ENCODE results near the gene UBE3D. TPM values are rescaled to one million over a fixed set of nuclear protein-coding genes. Genes with fewer than 3 reads are reported as not detected.

UBE3D gene
- total and polyA plus RNA-seq, 2 of the 4 experiments (the other 2 are of a cell fraction) = 3.2 to 6.3 TPM

DNA sequence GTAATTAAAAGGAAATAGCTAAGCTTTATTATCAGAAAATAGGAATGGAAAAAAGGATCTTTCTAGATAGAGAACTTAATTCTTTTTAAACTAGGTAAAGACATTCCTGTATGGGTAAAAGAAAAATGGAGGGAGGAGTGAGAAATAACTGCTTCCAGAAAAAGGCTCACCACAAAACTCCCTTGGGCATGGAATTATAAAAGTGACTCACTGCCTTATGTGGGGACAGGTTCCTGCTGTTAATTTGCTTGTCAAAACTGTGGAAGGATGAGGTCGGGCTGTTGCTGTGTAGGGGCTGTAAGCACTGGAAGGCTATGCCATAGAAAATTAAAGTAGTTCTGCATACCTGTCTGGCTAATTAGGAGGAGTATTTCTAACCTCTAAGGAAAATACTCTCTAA lies 158.7 kb downstream of the UBE3D start:
- no peak overlapping the region for H3K18ac ChIP-seq (ENCODE audit: low read depth, low read length)
- no peak overlapping the region for H2AK9ac ChIP-seq (replicated peaks; ENCODE audit: low read depth, low read length, poor library complexity)
- ChIA-PET CTCF (no interaction called here), POLR2A (ENCODE audit: unreplicated experiment) (no interaction called here)
- H2AK5ac ChIP-seq (ENCODE audit: low read depth, low read length) = no peak overlapping the region
- H3K4me1 ChIP-seq (ENCODE audit: control insufficient read depth, insufficient read depth, low read length) = 0 out of 2 replicates have a peak, but pooled peaks cover 2% of the 10 kb centered on the region
- no peak overlapping the region for H4K8ac ChIP-seq (ENCODE audit: low read depth in 2 of 2, low read length in 2 of 2)
- H2AFZ ChIP-seq (replicated peaks; ENCODE audit: low read length, poor library complexity) = no peak overlapping the region
- peak; percentile 72 for ATAC-seq (ENCODE audit: low read depth)
- H3K56ac ChIP-seq (ENCODE audit: extremely low read depth, insufficient read depth, low read length) = no peak overlapping the region
- no peak overlapping the region for H2BK15ac ChIP-seq (ENCODE audit: low read depth, low read length)
- H3K9ac ChIP-seq (ENCODE audit: low read depth, low read length) = no peak overlapping the region
- H3K27me3 ChIP-seq (ENCODE audit: control insufficient read depth, insufficient read depth, low read length) = no peaks in the 10 kb centered on the region
- no peak overlapping the region for H4K5ac ChIP-seq (ENCODE audit: low read depth, low read length)
- no peak overlapping the region for H2BK120ac ChIP-seq (ENCODE audit: low read depth, low read length)
- no TSS peak for BruUV-seq (replicated peaks)
- H3K23ac ChIP-seq (ENCODE audit: low read depth, low read length) = no peak overlapping the region
- H4K20me1 ChIP-seq (ENCODE audit: insufficient read depth, low read length) = no peaks in the 10 kb centered on the region
- no CpG with 5 or more reads among the region's 1 CpG for WGBS, 2 experiments (ENCODE audit: extremely low coverage in 2 of 2, insufficient read length in 1 of 2)
- no peaks in the 10 kb centered on the region for H3K79me1 ChIP-seq (ENCODE audit: low read depth in 1 of 2, low read length in 2 of 2)
- no peaks in the 10 kb centered on the region for H3K36me3 ChIP-seq (ENCODE audit: control insufficient read depth, insufficient read depth, low read length)
- no peak overlapping the region for H3K27ac ChIP-seq (ENCODE audit: insufficient read depth, low read length)
- H2BK20ac ChIP-seq (ENCODE audit: low read depth, low read length) = no peak overlapping the region
- no peaks in the 10 kb centered on the region for H3K9me1 ChIP-seq (ENCODE audit: insufficient read depth, low read length)
- intact Hi-C loops (cut with micrococcal nuclease) = loop anchor here (2.0 to 10.0 kb wide), 2 partner anchors 46 to 148 kb away; no protein-coding TSS in a partner anchor
- H3K14ac ChIP-seq (replicated peaks; ENCODE audit: low read depth, low read length) = no peak overlapping the region
- in situ Hi-C loops (cut with MboI; ENCODE audit: low sequenced_read_pairs) = no loop called here
- H3K4ac ChIP-seq (ENCODE audit: low read depth, low read length) = no peak overlapping the region
- no peaks in the 10 kb centered on the region for H3K9me3 ChIP-seq (ENCODE audit: control insufficient read depth, insufficient read depth, low read length)
- no peak overlapping the region for H4K91ac ChIP-seq (ENCODE audit: insufficient read depth, low read depth, low read length)
- 0 out of 2 replicates have a peak overlapping the region, but pooled peaks have one; percentile 46 for H3K4me2 ChIP-seq (ENCODE audit: low read depth, low read length)
- TF ChIP-seq MAZ (IDR thresholded peaks at IDR 0.05; ENCODE audit: borderline replicate concordance, low read depth, low read length) = no peak
- H2BK5ac ChIP-seq (ENCODE audit: low read depth, low read length, poor library complexity, severe bottlenecking) = no peak overlapping the region
- H3K4me3 ChIP-seq (ENCODE audit: insufficient read depth, low read depth, low read length) = no peak overlapping the region
- peak; percentile 61 for DNase-seq
- dilution Hi-C loops (cut with HindIII; ENCODE audit: low sequenced_read_pairs, unreplicated experiment) = no loop called here

All from IMR-90 (cell line).